DMS114 treated with DMSO at 0.1 percent for 48 hours (cell line): Measurements from ENCODE around the gene CEACAM6.
"Not testable (repeated sequence)": the region's sequence is repeated elsewhere in the genome, so short reads cannot be mapped to it uniquely, and the experiment has no call there.

Experiments
- DNase-seq: peaks from one replicate; lab custom pipeline; 2025; ENCODE audit not compliant: unreplicated experiment; lab: John Stamatoyannopoulos, UW

Gene CEACAM6

GRCh38 chr19:41755328-41755913, at the start of gene CEACAM6:
TSS of gene CEACAM6 (plus strand) at chr19:41755530. CDS start at chr19:41755639, 109 bp downstream.
- DNase-seq, result no peak

- peak; percentile 40 for DNase-seq
These were observed 48.4 kb upstream of the CEACAM6 start for GRCh38 chr19:41706741-41707501.

GRCh38 chr19:41707502-41707812, 47.9 kb upstream of the CEACAM6 start:
- no peak for DNase-seq

GRCh38 chr19:41707871-41708371, 47.4 kb upstream of the CEACAM6 start:
- DNase-seq, result no peak

GRCh38 chr19:41708481-41708880, 46.8 kb upstream of the CEACAM6 start, which contains the start of gene CEACAM5:
TSS of gene CEACAM5 (plus strand) at chr19:41708626. CDS start at chr19:41708732, 106 bp downstream.
- DNase-seq, result no peak

GRCh38 chr19:41709516-41709915, 45.8 kb upstream of the CEACAM6 start:
- DNase-seq, result not testable (repeated sequence)

- no peak for DNase-seq
These were observed 45.2 kb upstream of the CEACAM6 start for GRCh38 chr19:41709951-41710645.

- no peak for DNase-seq
These were observed 43.7 kb upstream of the CEACAM6 start for GRCh38 chr19:41711376-41712261.

GRCh38 chr19:41714598-41714997, 40.7 kb upstream of the CEACAM6 start:
- DNase-seq, result no peak

GRCh38 chr19:41718761-41719160, 36.6 kb upstream of the CEACAM6 start:
- no peak for DNase-seq

GRCh38 chr19:41720103-41720502, 35.2 kb upstream of the CEACAM6 start:
- no peak for DNase-seq

- no peak for DNase-seq
These were observed 28.8 kb upstream of the CEACAM6 start for GRCh38 chr19:41726493-41726892.

GRCh38 chr19:41734156-41734555, 21.2 kb upstream of the CEACAM6 start:
- no peak for DNase-seq

- DNase-seq, result no peak
These were observed 20.7 kb upstream of the CEACAM6 start for GRCh38 chr19:41734585-41734984.

- no peak for DNase-seq
These were observed 20.2 kb upstream of the CEACAM6 start for GRCh38 chr19:41735071-41735600.

GRCh38 chr19:41739361-41739760, 16.0 kb upstream of the CEACAM6 start:
- DNase-seq, result no peak

- no peak for DNase-seq
These were observed 14.7 kb upstream of the CEACAM6 start for GRCh38 chr19:41740415-41741243.

GRCh38 chr19:41741244-41741554, 14.1 kb upstream of the CEACAM6 start:
- DNase-seq, result no peak

- no peak for DNase-seq
These were observed 10.5 kb upstream of the CEACAM6 start for GRCh38 chr19:41744850-41745249.

GRCh38 chr19:41745756-41746155, 9.6 kb upstream of the CEACAM6 start:
- no peak for DNase-seq
